H9 (cell line): ENCODE results near the gene PCDH9. TPM values are rescaled to one million over a fixed set of nuclear protein-coding genes. Genes with fewer than 3 reads are reported as not detected.

ENCODE experiments used
- DNase-seq: peaks from one replicate; pipeline ENCODE4 v3.0.0-alpha.2; 2017
- H2AFZ ChIP-seq: one replicate; pipeline ENCODE4 v1.6.1; 2013; ENCODE audit warnings: mild to moderate bottlenecking, low read length, control low read depth, moderate library complexity
- H2AK5ac ChIP-seq: 2 replicates; pipeline ENCODE4 v1.6.1; 2013; ENCODE audit warnings: low read length, control low read depth, mixed read lengths; ENCODE audit not compliant: insufficient read length
- H2BK120ac ChIP-seq: one replicate; pipeline ENCODE4 v1.6.1; 2013; ENCODE audit warnings: low read depth, mild to moderate bottlenecking, low read length, control low read depth, inconsistent platforms; ENCODE audit not compliant: poor library complexity, severe bottlenecking
- H2BK12ac ChIP-seq: 2 replicates; pipeline ENCODE4 v1.6.1; 2013; ENCODE audit warnings: low read length, control low read depth, mixed read lengths, low read depth; ENCODE audit not compliant: insufficient read length
- H2BK15ac ChIP-seq: 2 replicates; pipeline ENCODE4 v1.6.1; 2013; ENCODE audit warnings: low read depth, low read length, control low read depth
- H2BK20ac ChIP-seq: one replicate; pipeline ENCODE4 v1.6.1; 2013; ENCODE audit warnings: low read depth, mild to moderate bottlenecking, low read length, control low read depth, inconsistent platforms; ENCODE audit not compliant: poor library complexity, severe bottlenecking
- H2BK5ac ChIP-seq: 2 replicates; pipeline ENCODE4 v1.6.1; 2013; ENCODE audit warnings: low read length, control low read depth, mixed read lengths; ENCODE audit not compliant: insufficient read length
- H3K14ac ChIP-seq: 2 replicates; pipeline ENCODE4 v1.6.1; 2013; ENCODE audit warnings: low read length, control low read depth; ENCODE audit not compliant: insufficient read depth
- H3K18ac ChIP-seq: 2 replicates; pipeline ENCODE4 v1.6.1; 2013; ENCODE audit warnings: low read depth, mild to moderate bottlenecking, mixed read lengths, low read length, control low read depth; ENCODE audit not compliant: insufficient read length
- H3K23ac ChIP-seq: 2 replicates; pipeline ENCODE4 v1.6.1; 2013; ENCODE audit warnings: low read length, control low read depth, mixed read lengths, low read depth; ENCODE audit not compliant: insufficient read length
- H3K23me2 ChIP-seq: 2 replicates; pipeline ENCODE4 v1.6.1; 2013; ENCODE audit warnings: low read depth, mild to moderate bottlenecking, mixed read lengths, low read length, control low read depth; ENCODE audit not compliant: insufficient read length, poor library complexity, severe bottlenecking
- H3K27ac ChIP-seq: 2 replicates; pipeline ENCODE4 v1.5.1; 2013; ENCODE audit warnings: low read length, control low read depth, mixed read lengths, low read depth; ENCODE audit not compliant: insufficient read length
- H3K27me3 ChIP-seq: 2 replicates; pipeline ENCODE4 v1.6.1; 2013; ENCODE audit warnings: low read length, control low read depth, inconsistent platforms; ENCODE audit not compliant: insufficient read depth
- H3K4ac ChIP-seq: 2 replicates; pipeline ENCODE4 v1.6.1; 2013; ENCODE audit warnings: low read depth, mild to moderate bottlenecking, control low read depth, inconsistent platforms, low read length, moderate library complexity
- H3K4me1 ChIP-seq: 2 replicates; pipeline ENCODE4 v1.6.1; 2013; ENCODE audit warnings: low read length, control low read depth, inconsistent platforms; ENCODE audit not compliant: insufficient read depth
- H3K4me2 ChIP-seq: 2 replicates; pipeline ENCODE4 v1.6.1; 2013; ENCODE audit warnings: low read length, control low read depth, mixed read lengths; ENCODE audit not compliant: insufficient read length, insufficient read depth
- H3K56ac ChIP-seq: 2 replicates; pipeline ENCODE4 v1.6.1; 2013; ENCODE audit warnings: low read depth, mild to moderate bottlenecking, mixed read lengths, low read length, control low read depth; ENCODE audit not compliant: insufficient read length
- H3K79me1 ChIP-seq: 2 replicates; pipeline ENCODE4 v1.6.1; 2013; ENCODE audit warnings: low read depth, mild to moderate bottlenecking, moderate library complexity, low read length, control low read depth, inconsistent platforms; ENCODE audit not compliant: insufficient read depth, poor library complexity, severe bottlenecking
- H3K79me2 ChIP-seq: 2 replicates; pipeline ENCODE4 v1.6.1; 2013; ENCODE audit warnings: low read length, control low read depth, inconsistent platforms; ENCODE audit not compliant: insufficient read depth
- H3K9ac ChIP-seq: 2 replicates; pipeline ENCODE4 v1.6.1; 2013; ENCODE audit warnings: low read length, control low read depth, mixed read lengths; ENCODE audit not compliant: insufficient read length; ENCODE audit errors: extremely low read depth
- H3K9me3 ChIP-seq: one replicate; pipeline ENCODE4 v1.6.1; 2013; ENCODE audit warnings: low read depth, low read length, inconsistent platforms; ENCODE audit not compliant: control insufficient read depth
- H3T11ph ChIP-seq: one replicate; pipeline ENCODE4 v1.6.1; 2013; ENCODE audit warnings: mild to moderate bottlenecking, low read length, control low read depth, inconsistent platforms
- H4K20me1 ChIP-seq: one replicate; pipeline ENCODE4 v1.6.1; 2013; ENCODE audit not compliant: control insufficient read depth, insufficient read length, insufficient read depth
- H4K5ac ChIP-seq: 2 replicates; pipeline ENCODE4 v1.6.1; 2013; ENCODE audit warnings: low read depth, mild to moderate bottlenecking, mixed read lengths, low read length, control low read depth; ENCODE audit not compliant: insufficient read length
- H4K8ac ChIP-seq: replicated peaks from 2 replicates; pipeline ENCODE4 v1.6.1; 2013; ENCODE audit warnings: low read length, control low read depth, mixed read lengths, low read depth; ENCODE audit not compliant: insufficient read length
- H4K91ac ChIP-seq: 2 replicates; pipeline ENCODE4 v1.6.1; 2013; ENCODE audit warnings: low read depth, mild to moderate bottlenecking, moderate library complexity, mixed read lengths, low read length, control low read depth; ENCODE audit not compliant: insufficient read length
- H3K27ac Mint-ChIP-seq, 3 experiments: 2 replicates in 2 of 3; 3 replicates in 1 of 3; pipeline ENCODE4 v1.8.0; 2020 to 2021; ENCODE audit warnings: mixed read lengths in 3 of 3, mild to moderate bottlenecking in 1 of 3, moderate library complexity in 1 of 3
- H3K27me3 Mint-ChIP-seq: 2 replicates; pipeline ENCODE4 v1.8.0; 2021; ENCODE audit warnings: low read depth, mild to moderate bottlenecking, moderate library complexity, mixed read lengths
- H3K36me3 Mint-ChIP-seq, 3 experiments: 2 replicates in 2 of 3; 3 replicates in 1 of 3; pipeline ENCODE4 v1.8.0; 2020 to 2021; ENCODE audit warnings: low read depth in 3 of 3, mixed read lengths in 3 of 3; ENCODE audit not compliant: insufficient read depth in 1 of 3
- H3K4me1 Mint-ChIP-seq, 2 experiments: 2 replicates each; pipeline ENCODE4 v1.8.0; 2020; ENCODE audit warnings: mixed read lengths in 2 of 2
- H3K4me3 Mint-ChIP-seq, 2 experiments: 2 replicates in 1 of 2; 3 replicates in 1 of 2; pipeline ENCODE4 v1.8.0; 2020 to 2021; ENCODE audit warnings: mild to moderate bottlenecking in 2 of 2, mixed read lengths in 2 of 2, moderate library complexity in 1 of 2
- H3K9me3 Mint-ChIP-seq, 2 experiments: 2 replicates in 1 of 2; 3 replicates in 1 of 2; pipeline ENCODE4 v1.8.0; 2020; ENCODE audit warnings: mild to moderate bottlenecking in 2 of 2, mixed read lengths in 2 of 2, moderate library complexity in 1 of 2
- WGBS: extraction: QIAGEN DNeasy Blood & Tissue Kit; methylation state at CpG from one replicate; pipeline ENCODE4 v1.1.7; 2013; ENCODE audit warnings: missing lambda C conversion rate, low lambda C conversion rate, mixed read lengths; ENCODE audit not compliant: insufficient read length; ENCODE audit errors: extremely low coverage; 5-methylcytosine and 5-hydroxymethylcytosine counted together
- total RNA-seq: library from RNA; stranded (reverse); gene quantifications from 2 replicates; pipeline ENCODE4 v1.2.1, GENCODE V29; 2021
- TF ChIP-seq, protein P1 (sequence below): fragments of 200-600 bp; sonication (generic); conservative IDR thresholded peaks from 3 replicates; pipeline ENCODE4 v1.8.0; 2021; ENCODE audit warnings: antibody characterized with exemption, mild to moderate bottlenecking

The PCDH9 gene
- total RNA-seq, 1 experiment from 2014 or later: 0.11 TPM

DNA sequence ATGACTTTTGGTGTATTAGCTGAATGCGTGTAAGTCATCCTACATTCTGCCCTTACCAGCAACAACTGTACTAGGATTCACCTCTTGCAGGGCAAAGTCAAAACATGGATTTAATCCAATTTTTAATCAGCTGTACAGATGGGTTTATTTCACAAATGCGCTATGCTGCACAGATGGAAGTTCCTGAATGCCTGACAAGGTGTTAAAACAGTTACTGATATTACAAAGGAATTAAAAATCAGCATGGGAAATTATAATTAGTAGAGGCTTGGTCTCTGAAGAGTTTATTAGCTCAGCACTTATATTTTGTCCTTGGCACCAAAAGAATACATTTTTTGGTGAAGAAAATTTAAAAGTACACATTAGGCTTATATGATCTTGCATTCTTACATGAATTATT lies 448.9 kb downstream of the PCDH9 start:
- Histone ChIP-seq H3K27ac (no peak overlapping the region), H2AK5ac (no peak overlapping the region), H3K14ac (no peak overlapping the region), H2BK120ac (no peak overlapping the region), H2BK5ac (no peak overlapping the region), H3K27me3 (no peaks in the 10 kb centered on the region), H4K20me1 (no peaks in the 10 kb centered on the region), H4K8ac (no peak overlapping the region), H3K4ac (no peak overlapping the region), H3K18ac (no peak overlapping the region), H3K4me2 (no peak overlapping the region), H4K5ac (no peak overlapping the region), H3K4me1 (no peaks in the 10 kb centered on the region), H2BK12ac (no peak overlapping the region), H3T11ph (no peak overlapping the region), H3K79me1 (no peaks in the 10 kb centered on the region), H3K9ac (no peak overlapping the region), H3K23ac (no peak overlapping the region), H4K91ac (no peak overlapping the region), H3K79me2 (no peaks in the 10 kb centered on the region), H3K23me2 (no peaks in the 10 kb centered on the region), H2BK20ac (no peak overlapping the region), H3K56ac (no peak overlapping the region), H2BK15ac (no peak overlapping the region), H3K9me3 (no peaks in the 10 kb centered on the region), H2AFZ (no peak overlapping the region)
- WGBS: no CpG with 5 or more reads among the region's 2 CpGs
- DNase-seq: no peak
- TF ChIP-seq, protein P1, sequence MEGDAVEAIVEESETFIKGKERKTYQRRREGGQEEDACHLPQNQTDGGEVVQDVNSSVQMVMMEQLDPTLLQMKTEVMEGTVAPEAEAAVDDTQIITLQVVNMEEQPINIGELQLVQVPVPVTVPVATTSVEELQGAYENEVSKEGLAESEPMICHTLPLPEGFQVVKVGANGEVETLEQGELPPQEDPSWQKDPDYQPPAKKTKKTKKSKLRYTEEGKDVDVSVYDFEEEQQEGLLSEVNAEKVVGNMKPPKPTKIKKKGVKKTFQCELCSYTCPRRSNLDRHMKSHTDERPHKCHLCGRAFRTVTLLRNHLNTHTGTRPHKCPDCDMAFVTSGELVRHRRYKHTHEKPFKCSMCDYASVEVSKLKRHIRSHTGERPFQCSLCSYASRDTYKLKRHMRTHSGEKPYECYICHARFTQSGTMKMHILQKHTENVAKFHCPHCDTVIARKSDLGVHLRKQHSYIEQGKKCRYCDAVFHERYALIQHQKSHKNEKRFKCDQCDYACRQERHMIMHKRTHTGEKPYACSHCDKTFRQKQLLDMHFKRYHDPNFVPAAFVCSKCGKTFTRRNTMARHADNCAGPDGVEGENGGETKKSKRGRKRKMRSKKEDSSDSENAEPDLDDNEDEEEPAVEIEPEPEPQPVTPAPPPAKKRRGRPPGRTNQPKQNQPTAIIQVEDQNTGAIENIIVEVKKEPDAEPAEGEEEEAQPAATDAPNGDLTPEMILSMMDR: no peak
- H3K36me3 Mint-ChIP-seq: 0 out of 7 replicates have a peak, but pooled peaks cover 0 to 2% (median 0%) of the 10 kb centered on the region in 3 experiments
- H3K4me1 Mint-ChIP-seq: no peaks in the 10 kb centered on the region
- H3K27me3 Mint-ChIP-seq: no peaks in the 10 kb centered on the region
- no peaks in the 10 kb centered on the region; a peak in 1 of 5 replicates for H3K9me3 Mint-ChIP-seq
- H3K4me3 Mint-ChIP-seq: no peak overlapping the region
- no peak overlapping the region for H3K27ac Mint-ChIP-seq
